AG20443 (cell line): Measurements from ENCODE around the gene SDSL.

ENCODE experiments used
- DNase-seq: peaks from one replicate; pipeline ENCODE4 v3.0.0; 2012; ENCODE audit warnings: low spot score, mixed read lengths

Gene SDSL

GRCh38 chr12:113396828-113397496, 25.2 kb upstream of the SDSL start:
- no peak for DNase-seq

DNA sequence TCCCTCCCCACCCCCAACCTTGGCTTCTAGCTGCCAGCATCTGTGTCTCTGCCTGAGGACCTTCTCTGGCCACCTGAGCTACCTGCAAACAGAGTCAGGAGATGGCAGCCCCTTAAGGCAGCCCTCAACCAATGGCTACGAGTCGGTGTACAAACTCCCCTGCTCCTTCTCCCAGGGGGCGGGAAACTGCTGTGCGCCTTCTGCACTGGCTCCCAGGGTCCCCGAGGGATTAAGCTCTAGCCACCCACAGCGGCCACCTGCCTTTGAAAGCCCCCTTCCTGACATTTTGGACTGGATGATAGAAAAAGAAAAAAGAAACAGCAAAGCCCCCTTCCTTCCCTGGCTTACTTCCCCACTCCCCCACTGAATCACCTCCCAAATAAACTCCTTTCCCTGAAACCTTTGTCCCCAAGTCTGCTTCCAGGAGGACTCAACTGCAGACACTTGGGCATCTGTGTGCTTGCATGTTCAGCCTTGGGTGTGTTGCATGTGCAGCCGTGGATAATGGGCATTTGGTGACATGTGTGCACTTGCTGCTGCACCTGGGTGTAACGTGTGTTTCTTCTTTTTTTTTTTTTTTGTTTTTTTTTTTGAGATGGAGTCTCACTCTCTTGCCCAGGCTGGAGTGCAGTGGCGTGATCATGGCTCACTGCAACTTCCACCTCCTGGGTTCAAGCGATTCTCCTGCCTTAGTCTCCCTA, 24.5 kb upstream of the SDSL start:
- DNase-seq = no peak

GRCh38 chr12:113398346-113399290, 23.6 kb upstream of the SDSL start:
- no peak for DNase-seq

GRCh38 chr12:113399490-113399889, 22.7 kb upstream of the SDSL start:
- no peak for DNase-seq

GRCh38 chr12:113400362-113400761, 21.8 kb upstream of the SDSL start:
- no peak for DNase-seq

GRCh38 chr12:113401066-113402000, 20.8 kb upstream of the SDSL start:
- DNase-seq = no peak

DNA sequence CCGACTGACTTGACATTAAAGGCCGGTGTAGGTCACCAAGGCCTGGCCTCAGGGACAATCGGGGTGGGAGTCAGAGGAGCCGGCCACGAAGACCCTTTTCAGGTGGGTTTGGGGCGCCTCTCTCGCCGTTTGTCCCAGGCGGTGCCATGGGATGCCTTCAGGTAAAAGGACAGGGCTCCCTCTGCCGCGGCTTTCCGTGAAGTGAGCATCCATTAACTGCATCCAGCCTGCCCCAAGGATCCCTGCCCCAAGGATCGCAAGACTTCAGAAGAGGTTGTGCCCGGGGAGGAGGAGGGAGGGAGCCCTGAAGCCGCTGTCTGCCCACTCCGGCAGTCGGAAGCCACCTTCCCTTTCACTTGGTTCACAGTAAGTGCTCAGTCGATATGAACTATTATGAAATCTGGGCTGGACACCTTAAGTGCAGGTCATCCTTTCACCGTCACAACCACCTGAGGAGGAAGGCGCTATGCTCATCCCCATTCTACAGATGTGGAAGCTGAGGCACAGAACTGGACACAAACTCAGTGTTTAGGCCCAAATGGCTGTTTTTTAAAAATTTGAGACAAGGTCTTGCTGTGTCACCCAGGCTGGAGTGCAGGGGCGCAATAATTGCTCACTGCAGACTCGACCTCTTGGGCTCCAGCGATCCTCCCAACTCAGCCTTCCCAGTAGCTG, 19.5 kb upstream of the SDSL start:
- DNase-seq = no peak

DNA sequence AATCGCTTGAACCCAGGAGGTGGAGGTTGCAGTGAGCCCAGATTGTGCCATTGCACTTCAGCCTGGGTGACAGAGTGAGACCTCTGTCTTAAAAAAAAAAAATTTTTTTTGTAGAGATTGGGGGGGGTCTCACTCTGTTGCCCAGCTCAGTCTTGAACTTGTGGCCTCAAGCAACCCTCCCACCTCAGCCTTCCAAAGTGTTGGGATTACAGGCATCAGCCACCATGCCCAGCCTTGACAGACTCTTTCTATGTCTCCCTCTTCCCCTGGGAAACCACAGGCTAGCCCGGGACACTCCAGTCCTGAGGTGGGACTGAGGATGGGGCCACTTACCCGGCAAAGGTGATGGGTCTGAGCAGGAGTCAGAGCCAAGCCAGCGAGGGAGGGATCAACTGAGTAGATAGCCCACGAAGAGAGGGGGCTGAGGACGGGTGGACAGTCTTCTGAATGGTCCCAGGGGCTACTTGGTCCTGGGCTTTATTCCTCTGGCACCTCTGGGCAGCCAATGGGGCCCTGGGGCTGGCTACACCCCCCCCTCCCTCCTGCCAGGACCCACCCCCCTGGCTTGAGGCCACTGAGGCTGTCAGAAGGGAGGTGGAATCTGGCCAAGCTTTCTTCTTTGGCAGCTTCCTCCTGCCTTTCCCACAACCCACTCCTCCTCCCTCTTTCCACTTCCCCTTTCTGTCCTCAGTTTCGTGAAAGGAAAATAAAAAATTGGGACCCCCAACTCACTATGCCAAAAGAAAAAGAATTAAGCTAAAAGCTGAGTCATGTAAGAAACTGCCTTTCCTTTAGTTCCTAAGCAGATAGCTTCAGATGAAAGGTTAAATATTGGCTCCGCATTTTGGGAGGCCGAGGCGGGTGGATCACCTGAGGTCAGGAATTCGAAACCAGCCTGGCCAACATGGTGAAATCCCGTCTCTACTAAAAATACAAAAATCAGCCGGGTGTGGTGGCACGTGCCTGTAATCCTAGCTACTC, 18.5 kb upstream of the SDSL start, which contains the start of gene SDS:
SDS (minus strand) TSS at position 453 of the 981 bp plus-strand sequence. CDS start 4,179 bp downstream, outside the sequence.
- DNase-seq = peak; percentile 47

DNA sequence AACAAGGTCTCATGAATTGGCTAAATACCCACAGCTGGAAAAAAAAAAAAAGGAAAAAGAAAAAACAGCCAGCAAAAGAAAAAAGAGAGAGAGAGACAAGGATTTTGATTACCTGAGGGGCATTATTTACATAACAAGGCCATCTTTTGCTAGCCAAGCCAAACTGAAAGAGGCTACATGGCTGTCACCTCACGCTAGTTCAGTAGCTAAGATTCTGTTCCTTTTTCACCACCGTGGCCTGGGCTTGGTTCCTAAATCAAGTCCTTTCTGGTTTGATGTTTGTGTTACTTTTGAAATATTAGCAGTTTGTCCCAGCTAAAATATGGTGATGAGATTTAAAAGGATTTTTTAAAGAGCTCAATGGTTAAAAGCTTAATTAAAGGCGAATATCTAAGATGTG, 16.5 kb upstream of the SDSL start:
- no peak for DNase-seq

DNA sequence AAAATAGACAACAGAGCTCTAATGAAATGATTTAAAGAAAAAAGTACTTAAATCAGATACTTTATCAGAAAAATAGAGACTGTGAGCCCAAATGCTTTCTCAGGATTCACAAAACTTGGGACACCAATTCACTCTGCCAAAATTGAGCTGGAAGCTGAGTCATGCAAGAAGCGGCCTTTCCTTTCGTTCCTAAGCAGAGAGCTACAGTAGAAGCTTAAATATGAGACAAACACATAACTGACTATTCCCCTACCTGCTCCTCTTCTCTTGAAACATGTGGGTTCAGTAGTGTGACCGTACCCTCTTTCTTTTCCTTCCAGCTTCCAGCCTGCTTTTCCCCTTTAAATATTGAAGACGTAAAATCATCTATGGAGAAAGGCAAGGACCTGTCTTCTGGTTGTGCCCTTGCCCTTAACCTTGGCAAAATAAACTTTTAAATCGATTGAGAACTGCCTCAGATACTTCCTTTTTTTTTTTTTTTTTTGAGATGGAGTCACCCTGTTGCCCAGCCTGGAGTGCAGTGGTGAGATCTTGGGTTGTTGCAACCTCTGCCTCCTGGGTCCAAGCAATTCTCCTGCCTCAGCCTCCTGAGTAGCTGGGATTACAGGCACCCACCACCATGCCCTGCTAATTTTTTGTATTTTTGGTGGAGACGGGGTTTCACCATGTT, 14.1 kb upstream of the SDSL start:
- DNase-seq = peak; percentile 59

GRCh38 chr12:113408756-113409298, 13.4 kb upstream of the SDSL start:
- DNase-seq = no peak

DNA sequence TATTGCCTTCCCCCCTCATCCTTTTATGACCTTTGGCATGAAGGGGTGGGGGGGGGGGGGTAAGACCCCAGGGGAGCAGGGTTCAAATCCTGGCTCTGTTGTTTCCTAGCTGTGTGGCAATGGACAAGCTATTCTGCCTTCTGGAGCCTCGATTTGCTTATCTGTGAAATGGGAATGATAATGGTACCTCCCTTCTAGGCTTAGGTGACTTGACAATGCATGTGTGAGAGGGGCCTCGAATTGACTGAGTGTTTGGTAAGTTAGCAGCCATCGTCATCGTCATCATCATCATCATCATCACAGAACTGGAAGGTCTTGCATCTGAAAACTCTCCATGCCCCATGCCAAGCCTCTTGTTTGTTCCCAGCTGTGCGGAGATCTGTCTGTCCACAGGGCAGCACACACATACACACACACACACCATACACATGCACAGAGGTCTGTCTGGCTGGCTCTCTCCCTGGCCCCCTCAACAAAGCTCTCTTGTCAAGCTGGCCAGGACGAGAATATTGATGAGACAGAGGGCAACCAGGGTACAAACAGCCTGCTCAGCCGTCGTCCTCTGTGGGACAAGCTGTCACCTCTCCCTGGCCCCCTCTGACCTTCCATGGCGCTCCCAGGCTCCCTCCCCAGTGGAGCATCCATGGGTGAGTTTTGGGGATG, 12.6 kb upstream of the SDSL start:
- no peak for DNase-seq

DNA sequence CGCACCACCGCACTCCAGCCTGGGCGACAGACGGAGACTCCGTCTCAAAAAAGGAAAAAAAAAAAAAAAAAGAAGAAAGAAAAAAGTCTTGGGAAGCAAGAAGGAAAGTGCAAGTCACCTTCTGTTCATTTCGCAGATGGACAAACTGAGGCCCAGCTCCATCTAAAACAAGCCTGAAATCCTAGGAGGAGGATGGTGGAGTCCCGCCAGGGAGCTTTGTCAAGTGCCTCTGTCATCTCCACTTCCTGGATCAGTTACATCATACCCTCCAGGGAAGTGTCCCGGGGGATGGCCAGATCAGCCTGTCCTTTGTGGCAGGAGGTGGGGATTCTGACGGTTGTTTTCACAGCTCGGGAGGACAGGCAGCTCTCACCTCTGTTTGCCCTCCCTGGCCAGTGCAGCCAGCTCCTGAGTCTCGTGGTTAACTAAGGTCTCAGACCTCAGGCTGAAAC, 8.7 kb upstream of the SDSL start:
- DNase-seq = peak; percentile 62

- DNase-seq = no peak
Measured at GRCh38 chr12:113414519-113415038, 7.6 kb upstream of the SDSL start.

DNA sequence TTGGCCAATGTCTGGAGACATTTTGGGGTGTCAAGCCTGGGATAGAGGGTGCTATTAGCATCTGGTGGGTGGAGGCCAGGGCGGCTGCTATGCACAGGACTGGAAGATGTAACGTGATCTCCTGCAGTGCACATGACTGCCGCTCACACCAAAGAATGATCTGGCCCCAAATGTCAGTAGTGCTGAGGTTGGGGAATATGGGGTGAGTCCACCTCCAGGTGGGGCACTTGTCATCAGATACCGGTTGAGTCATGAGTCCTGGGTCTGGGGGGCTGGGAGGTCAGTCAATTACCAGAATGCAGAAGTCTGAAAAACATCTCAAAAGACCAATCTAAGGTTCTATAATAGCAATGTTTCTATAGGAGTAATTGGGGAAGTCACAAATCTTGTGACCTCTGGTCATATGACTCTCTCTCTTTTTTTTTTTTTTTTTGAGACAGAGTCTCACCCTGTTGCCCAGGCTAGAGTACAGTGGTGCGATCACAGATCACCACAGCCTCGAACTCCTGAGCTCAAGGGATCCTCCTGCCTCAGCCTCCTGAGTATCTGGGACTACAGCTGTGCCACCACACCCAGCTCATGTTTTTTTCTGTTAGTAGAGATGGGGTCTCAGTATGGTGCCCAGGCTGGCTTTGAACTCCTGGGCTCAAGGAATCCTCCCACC, 6.0 kb upstream of the SDSL start:
- DNase-seq = no peak

- DNase-seq = no peak
Measured at GRCh38 chr12:113418213-113418879, 3.8 kb upstream of the SDSL start.
